DMS53 treated with DMSO at 0.1 percent for 48 hours (cell line): ENCODE data around the gene ATXN2.
"Not testable (repeated sequence)": the region's sequence is repeated elsewhere in the genome, so short reads cannot be mapped to it uniquely, and the experiment has no call there.

Experiments
- DNase-seq: peaks from one replicate; lab custom pipeline; 2025; ENCODE audit not compliant: unreplicated experiment; lab: John Stamatoyannopoulos, UW

The ATXN2 gene

DNA sequence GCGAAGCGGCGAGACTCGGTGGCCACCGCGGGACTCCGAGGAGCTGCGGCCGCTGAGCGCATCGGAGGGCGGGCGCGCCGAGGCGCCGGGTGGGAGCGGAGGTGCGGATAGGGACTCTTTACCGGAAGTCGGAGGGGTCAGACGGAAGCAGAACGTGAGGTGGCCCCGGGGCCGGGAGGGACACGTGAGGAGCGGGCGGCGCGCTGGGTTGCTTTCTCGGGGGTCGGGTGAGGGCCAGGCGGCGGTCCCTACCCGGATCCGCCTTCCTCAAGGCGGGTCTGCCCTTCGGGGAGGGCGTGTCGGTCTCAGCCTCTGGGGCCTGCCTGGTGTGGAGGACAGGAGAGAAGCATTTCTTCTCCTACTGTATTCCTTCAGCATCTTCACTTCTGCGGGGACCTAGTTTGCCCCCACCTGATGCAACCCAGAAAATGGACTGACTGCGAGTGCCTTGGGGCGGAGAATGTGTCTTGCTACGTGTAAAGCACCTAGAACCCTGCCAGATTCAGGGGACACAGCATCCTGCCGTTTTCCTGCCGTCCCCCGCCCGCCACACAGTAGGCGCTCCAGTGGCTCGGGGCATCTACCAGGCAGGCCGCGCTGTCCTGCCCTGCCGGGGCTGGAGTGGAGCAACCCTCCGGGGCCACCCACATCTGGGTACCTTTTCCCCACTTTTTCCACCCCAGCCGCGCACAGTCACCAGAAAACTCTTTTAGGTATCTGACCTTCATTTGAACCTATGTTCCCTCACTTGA is 514 bp upstream of the ATXN2 start:
- peak; percentile 81 for DNase-seq

DNA sequence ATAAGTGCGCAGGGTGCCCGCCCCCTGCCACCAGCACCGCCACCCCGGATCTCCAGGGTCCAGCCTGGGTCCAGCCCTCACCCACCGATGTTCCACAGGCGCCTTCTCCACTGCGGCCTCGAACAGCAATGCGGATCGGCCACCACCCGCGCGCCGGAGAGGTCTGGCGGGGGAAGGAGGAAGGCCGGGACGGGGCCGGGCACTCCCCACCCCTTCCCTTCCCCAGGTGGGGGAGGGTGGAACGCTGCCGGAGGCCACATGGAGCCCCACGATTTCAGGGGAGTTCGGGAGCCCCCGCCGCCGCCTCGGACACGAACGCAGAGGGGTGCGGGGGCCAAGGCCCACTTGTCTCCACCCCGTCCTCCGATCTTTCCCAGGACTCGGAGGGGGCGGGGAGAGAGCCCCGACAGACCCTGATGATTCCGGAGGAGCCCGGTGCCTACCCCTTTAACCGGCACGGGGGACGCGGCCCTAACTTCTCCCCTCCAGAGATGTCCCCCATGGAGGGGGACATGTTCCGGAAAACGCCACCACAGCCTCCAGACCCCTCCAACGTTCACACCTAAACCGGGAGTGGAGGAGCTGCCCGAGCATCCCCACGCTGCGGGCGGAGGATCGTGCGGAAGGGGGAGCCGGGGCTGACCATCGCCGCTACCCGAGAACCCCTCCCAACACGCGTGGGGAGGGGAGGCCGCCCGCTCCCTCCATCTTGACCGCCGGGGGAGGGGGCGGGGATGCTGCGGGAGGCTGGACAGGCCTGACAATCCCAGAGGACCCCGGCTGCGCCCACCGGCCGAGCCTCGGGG is 1.1 kb downstream of the ATXN2 start:
- no peak for DNase-seq

DNA sequence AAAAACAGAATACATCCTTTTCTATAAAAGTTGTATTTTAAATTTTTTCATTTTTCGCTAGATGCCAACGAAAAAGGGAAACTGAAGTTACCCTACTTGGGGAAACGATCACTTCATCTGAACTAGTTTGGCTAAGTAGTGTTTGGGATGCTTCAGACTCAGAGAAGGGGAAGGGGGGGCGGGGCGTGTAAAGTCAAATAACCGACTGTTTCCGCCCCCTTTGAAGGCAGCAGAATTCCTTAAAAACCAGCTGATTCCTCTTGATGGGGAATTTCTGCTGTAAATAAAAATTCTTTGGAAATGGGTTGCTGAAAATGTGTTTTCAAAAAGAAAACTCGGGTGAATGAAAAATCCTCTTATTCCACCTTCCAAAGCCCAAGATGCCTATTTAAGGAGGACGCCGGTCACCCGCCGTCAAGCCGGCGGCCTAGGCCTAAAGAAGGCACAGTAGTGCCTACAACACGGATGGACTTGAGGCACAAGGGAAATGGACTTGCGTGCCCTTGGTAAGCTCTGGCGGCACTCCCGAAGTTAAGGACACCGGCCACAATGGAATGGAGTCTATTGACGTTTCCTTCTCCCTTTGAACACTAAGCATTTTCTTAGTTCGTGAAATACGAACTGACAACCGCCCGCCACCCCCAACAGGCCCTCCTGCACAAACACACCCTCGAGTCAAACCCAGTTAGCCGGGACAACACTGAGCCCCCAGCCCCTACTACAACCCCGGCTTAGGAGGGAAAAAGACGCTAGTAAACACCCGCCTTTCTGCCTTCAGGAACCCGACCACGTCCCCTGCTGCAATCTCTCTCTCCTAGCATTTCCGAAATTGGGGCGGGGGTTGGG is 1.9 kb downstream of the ATXN2 start:
- peak; percentile 68 for DNase-seq

DNA sequence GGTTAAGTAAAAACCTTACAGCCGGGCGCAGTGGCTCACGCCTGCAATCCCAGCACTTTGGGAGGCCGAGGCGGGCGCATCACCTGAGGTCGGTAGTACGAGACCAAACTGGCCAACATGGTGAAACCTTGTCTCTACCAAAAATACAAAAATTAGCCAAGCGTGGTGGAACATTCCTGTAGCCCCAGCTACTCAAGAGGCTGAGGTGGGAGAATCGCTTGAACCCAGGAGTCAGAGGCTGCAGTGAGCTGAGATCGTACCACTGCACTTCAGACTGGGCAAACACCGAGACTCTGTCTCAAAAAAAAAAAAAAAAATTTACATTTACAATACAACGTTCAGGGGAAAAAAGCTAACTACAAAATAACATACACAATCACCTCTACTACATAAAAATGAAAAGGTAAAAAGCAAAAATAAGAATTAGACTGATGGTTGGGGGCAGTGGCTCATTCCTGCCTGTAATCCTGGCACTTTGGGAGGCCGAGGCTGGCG is 3.7 kb downstream of the ATXN2 start:
- not testable (repeated sequence) for DNase-seq

DNA sequence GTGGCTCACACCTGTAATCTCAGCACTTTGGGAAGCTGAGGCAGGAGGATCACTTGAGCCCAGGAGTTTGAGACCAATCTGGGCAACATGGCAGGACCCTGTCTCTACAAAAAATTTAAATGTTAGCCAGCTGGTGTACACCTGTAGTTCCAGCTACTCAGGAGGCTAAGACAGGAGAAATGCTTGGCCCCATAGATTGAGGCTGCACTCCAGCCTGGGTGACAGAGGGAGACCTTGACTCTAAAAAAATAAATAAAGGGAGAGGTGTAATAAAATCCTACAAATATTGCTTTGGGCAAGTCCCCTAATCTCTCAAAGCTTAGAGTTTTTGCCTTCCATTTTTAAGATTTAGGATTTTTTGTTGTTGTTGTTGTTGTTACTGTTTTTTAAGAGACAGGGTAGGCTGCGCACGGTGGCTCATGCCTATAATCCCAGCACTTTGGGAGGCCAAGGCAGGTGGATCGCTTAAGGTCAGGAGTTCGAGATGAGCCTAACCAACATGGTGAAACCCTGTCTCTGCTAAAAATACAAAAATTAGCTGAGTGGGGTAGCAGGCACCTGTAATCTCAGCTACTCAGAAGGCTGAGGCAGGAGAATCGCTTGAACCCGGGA is 7.6 kb downstream of the ATXN2 start:
- DNase-seq = not testable (repeated sequence)

DNA sequence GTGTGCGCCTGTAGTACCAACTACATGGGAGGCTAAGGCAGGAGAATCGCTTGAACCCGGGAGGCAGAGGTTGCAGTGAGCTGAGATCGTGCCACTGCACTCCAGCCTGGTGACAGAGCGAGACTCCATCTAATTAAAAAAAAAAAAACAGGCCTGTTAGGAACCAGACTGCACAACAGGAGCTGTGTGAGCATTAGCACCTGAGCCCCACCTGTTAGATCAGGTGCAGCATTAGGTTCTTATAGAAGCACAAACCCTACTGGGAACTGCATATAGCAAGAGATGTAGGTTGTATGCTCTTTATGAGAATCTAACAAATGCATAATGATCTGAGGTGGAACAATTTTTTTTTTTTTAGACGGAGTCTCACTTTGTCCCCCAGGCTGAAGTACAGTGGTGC is 8.6 kb downstream of the ATXN2 start:
- no peak for DNase-seq

DNA sequence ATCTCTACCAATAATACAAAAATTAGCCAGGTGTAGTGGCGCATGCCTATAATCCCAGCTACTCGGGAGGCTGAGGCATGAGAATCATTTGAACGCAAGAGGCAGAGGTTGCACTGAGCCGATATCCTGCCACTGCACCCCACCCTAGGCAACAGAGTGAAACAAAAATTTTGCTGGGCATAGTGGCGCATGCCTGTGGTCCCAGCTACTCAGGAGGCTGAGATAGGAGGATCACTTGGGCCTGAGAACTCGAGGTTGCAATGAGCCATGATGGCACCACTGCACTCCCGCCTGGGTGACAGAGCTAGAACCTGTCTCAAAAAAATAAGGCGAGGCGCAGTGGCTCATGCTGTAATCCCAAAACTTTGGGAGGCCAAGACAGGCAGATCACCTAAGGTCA is 9.5 kb downstream of the ATXN2 start:
- no peak for DNase-seq

DNA sequence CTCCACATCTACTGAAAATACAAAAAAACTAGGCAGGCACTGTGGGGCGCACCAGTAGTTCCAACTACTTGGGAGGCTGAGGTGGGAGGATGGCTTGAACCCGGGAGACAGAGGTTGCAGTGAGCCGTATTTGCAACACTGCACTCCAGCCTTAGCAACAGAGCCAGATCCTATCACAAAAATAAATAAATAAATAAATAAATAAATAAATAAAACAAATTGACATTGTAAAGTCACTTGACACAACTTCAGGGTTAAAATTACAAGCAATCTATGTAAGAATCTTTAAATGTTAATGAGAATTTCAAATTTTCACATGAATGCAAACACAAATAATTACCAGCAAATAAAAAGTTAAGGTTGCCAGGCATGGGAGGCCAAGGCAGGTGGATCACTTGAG is 11.1 kb downstream of the ATXN2 start:
- no peak for DNase-seq

DNA sequence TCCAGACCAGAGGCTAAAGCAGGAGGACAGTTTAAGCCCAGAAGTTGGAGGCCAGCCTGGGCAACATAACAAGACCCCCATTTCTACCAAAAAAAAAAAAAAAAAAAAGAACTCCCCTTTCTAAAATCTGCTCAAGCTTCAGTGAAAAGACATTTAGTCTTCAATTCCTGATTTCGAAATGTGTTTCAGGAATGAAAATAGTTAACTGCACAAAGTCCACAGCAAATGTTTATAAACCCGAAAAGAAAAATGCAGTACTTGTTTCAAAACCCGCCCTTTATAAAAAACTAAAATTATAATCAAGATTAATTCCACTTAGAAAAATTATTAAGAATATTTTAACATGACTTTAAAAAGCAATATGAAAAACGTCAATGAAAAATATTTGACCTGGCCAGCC is 12.1 kb downstream of the ATXN2 start:
- no peak for DNase-seq

DNA sequence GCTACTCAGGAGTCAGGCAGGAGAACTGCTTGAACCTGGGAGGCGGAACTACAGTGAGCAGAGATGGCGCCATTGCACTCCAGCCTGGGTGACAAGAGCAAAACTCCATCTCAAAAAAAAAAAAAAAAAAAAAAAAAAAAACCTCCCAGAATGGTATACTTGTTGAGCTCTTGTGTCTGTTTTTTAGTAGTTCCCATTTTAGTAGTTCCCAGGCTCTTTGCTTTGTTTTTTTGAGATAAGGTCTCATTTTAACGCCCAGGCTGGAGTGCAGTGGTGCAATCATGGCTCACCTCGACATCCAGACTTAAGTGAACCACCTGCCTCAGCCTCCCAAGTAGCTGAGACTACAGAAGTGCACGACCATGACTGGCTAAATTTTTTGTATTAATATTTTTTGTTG is 13.4 kb downstream of the ATXN2 start:
- no peak for DNase-seq

DNA sequence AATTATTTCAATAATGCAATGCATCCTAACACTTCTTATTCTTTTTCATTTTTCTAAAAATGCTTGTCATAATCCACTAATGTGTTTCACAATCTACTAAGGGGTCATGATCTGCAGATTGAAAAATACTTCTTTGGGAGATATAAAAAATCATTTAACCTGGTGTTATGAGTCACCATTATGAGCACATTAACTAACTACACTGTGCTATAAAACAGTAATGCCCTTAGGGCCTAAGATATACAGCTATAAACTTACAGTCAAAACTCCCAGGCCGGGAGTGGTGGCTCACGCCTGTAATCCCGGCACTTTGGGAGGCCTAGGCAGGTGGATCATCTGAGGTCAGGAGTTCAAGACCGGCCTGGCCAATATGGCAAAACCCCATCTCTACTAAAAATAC is 14.2 kb downstream of the ATXN2 start:
- no peak for DNase-seq

DNA sequence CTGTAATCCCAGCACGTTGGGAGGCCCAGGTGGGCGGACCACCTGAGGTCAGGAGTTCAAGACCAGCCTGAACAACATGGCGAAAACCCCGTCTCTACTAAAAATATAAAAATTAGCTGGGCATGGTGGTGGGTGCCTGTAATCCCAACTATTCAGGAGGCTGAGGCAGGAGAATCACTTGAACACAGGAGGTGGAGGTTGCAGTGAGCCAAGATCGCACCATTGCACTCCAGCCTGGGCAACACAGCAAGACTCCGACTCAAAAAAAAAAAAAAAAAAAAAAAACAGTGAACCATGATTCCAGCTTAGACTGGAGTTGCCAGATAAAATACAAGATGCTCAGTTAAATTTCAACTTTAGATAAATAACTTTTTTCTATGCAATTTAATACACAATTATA is 15.6 kb downstream of the ATXN2 start:
- DNase-seq = not testable (repeated sequence)

DNA sequence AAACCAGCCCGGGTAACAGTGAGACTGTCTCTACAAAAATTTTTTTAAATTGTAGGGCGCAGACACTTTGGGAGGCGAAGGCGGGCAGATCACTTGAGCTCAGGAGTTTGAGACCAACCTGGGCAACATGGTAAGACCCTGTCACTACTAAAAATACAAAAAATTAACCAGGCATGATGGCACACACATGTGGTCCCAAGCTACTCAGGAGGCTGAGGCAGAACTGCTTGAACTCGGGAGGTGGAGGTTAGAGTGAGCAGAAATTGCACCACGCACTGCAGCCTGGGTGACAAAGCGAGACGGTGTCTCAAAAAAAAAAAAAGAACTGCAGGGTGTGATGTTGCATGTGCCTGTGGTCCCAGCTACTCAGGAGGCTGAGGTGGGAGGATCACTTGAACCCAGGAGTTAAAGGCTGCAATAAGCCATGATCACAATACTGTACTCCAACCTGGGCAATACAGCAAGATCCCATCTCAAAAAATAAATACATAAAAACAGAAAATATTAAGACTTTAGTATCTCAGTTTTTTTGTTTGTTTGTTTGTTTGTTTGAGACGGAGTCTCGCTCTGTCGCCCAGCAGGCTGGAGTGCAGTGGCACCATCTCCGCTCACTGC is 16.9 kb downstream of the ATXN2 start:
- no peak for DNase-seq

DNA sequence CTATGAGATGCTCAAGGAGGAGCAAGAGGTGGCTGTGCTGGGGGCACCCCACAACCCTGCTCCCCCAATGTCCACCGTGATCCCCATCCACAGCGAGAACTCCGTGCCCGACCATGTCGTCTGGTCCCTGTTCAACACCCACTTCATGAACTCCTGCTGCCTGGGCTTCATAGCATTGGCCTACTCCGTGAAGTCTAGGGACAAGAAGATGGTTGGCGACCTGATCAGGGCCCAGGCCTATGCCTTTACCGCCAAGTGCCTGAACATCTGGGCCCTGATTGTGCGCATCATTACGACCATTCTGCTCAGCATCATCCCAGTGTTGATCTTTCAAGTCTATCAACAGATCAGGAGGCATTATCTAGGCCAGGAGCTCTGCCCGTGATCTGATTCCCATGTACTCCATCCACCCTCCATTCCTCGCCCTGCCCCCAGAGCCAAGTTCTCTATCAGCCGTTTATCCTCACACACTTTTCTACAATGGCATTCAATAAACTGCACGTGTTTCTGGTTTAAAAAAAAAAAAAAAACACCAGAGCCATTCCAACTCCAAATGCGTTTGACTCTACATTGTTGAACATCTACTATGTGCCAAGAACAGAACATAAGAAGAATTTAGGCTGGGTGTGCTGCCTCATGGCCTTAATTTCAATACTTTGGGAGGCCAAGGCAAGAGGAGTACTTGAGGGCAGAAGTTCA is 17.5 kb downstream of the ATXN2 start:
- DNase-seq = no peak

DNA sequence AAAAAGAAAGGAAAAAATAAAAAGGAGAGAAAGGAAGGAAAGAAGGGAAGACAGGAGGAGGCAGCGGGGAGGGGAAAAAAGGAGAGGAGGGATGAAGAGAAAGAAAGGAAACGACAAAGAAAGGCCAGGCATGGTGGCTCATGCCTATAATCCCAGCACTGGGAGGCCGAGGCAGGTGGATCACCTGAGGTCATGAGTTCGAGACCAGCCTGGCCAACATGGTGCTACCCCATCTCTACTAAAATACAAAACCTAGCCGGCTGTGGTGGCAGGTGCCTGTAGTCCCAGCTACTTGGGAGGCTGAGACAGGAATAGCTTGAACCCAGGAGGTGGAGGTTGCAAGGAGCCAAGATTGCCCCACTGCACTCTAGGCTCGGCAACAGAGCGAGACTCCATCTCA is 18.4 kb downstream of the ATXN2 start:
- no peak for DNase-seq

DNA sequence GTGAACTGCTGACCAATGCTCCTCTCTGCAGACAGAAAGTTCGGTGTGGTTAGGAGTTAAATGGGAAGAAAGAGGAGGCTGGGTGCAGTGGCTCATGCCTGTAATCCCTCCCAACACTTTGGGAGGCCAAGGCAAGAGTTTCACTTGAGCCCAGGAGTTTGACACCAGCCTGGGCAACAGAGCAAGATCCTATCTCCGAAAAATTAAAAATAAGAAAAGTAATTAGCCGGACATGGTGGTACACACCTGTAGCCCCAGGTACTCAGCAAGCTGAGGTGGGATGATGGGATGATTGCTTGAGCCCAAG is 19.0 kb downstream of the ATXN2 start:
- no peak for DNase-seq

DNA sequence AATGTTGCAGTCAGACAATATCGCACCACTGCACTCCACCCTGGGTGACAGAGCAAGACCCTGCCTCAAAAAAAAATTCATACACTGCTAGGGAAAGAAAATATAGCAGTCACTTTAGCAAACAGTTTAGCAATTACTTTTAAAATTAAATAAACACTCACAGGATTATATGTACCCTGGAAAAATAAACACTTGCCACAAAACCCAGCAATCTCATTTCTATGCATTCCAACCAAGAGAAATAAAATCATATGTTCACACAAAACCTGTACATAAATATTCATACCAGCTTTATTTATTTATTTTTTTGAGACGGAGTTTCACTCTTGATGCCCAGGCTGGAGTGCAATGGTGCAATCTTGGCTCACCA is 20.2 kb downstream of the ATXN2 start:
- DNase-seq = no peak

DNA sequence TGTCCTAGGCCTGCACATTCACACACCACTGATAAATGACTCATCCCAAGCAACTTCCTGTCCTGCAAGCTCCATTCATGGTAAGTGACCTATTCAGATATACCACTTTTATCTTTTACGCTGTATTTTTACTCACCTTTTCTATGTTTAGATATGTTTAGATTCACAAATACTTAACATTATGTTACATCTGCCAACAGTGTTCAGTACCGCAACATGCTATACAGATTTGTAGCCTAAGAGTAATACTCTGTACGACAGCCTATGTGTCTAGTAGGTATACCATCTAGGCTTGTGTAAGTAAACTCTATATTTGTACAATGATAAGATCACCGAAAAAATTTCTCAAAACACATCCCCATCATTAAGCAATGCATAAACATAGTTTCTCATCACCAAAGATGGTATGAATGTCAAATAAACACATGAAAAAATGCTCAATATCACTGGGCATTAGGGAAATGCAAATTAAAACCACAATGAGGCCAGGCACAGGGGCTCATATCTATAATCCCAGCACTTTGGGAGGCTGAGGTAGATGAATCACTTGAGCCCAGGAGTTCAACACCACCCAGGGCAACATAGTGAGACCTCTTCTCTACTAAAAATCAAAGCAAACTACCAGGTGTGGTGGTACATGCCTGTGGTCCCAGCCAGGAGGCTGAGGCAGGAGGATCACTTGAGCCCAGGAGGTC is 20.7 kb downstream of the ATXN2 start:
- DNase-seq = peak; percentile 66

DNA sequence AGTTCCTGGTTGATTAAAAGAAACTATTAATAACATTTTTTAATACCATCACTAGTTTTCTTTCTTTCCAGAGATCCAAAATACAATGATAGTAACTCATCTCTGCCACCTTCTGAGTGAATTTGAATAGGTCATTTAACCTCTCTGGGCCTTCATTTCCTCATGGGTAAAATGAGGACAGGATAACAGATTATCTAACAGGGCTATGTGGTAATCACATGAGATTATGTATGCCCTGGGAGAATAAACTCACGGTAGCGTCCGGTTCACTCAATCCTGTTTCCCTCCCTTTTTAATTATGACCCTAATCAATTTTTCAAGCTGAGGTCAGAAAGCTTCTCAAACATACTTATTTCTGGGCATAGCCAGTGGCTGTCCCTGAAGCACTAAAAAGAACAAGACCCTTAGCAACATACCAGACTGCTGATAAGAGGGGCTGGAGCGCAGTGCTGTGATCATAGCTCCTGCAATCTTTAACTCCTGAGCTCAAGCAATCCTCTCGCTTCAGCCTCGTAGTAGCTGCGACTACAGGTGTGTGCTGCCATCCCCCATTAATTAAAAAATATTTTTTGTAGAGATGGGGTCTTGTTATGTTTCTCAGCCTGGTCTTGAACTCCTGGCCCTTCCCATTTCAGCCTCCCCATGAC is 24.2 kb downstream of the ATXN2 start:
- no peak for DNase-seq
